GM18909 (cell line): Measurements from ENCODE around the gene SPRR5.

Experiments
- ATAC-seq: cut with Tn5 transposase; IDR thresholded peaks from one replicate; pipeline ENCODE4 v1.9.1; 2021; ENCODE audit warnings: mild to moderate bottlenecking; ENCODE audit not compliant: unreplicated experiment, poor library complexity

The SPRR5 gene

DNA sequence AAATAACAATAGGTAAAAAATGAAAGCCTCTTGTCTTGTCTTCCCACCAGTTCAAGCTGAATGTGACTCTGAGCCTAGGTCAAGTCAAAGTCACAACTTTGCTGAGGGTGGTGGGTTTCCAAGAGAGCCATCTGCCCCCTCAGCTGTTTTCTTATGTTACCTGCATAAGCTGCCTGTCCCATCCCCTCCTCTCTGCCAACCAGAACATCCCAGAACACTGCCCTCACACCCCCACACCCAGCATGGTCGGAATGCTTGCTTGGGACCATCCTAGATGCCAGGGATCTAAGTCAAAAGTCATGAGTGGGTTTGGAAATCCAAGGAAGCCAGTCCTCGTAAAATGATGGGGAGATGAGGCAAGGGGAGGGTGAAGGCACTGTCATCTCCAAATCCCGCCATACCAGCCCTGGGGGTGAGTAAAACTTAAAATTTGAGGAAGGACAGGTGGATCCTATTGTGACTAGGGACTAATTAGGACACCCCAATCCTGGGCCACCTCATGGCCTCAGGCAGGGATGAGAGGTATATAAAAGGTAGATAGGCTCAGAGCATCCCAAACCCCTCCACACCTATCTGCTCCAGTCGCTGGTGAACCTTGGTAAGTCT, at the start of gene SPRR5:
Gene SPRR5, plus strand, starts transcription at position 556 of the 606 bp plus-strand sequence. CDS start 1,349 bp downstream, outside the sequence.
- no peak for ATAC-seq

GRCh38 chr1:152899027-152899426, 48.0 kb upstream of the SPRR5 start:
- no peak for ATAC-seq

DNA sequence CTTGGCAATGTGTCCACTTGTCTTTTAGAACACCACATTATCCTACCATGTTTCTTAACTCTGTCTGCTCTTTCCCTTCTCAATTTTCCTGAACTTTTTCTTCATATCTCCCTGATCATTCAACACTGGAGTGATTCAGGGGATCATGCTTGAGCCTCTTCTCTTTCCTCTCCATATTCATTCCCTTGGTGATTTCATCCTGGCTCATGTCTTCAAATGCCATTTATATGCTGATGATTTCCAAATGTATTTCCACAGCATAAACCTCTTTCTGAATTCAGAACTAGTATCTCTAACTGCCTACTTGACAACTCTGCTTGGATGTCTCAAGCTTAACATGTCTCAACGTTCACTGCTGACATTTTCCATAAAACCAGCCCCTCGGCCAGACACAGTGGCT, 47.1 kb upstream of the SPRR5 start:
- no peak for ATAC-seq

DNA sequence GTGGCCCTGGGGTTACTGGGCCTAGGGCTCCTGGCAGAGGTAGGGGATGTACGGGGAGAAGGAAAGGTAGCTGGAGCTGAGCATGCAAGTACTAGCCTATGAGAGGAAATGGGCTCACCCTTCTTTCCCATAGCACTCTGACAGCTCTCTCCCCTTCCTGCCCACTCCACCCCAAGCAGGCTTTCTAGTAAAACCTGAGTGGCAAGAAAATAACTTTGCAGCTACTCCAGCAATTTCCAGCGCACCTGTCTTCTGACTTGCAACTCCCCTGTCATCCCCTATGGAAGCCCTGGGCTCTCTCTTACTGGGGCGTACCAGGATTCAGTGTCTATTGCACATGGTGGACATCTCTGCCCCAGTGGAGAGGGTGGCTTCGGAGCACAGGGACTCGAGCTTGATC, 45.4 kb upstream of the SPRR5 start:
- ATAC-seq, result no peak

GRCh38 chr1:152902636-152903035, 44.4 kb upstream of the SPRR5 start:
- no peak for ATAC-seq

- ATAC-seq, result no peak
These were observed 42.1 kb upstream of the SPRR5 start for GRCh38 chr1:152904688-152905440.

DNA sequence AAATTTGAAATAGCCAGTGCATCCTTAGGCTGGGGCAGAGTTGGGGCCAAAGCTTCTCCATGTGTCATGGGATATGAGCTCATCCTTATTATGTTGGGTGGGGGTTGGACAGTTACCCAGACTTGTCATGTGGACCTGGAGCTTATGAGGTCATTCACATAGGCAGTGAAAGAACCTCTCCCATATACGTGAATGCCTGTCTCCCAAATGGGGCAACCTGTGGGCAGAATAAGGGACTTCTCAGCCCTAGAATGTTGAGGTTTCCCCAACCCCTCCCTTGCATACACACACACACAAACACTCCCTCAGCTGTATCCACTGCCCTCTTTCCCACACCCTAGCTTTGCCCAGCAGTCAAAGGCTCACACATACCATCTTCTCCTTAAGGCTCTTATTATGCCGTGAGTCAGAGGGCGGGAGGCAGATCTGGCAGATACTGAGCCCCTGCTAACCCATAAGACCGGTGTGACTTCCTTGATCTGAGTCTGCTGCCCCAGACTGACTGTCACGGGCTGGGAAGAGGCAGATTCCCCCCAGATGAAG, 40.9 kb upstream of the SPRR5 start:
- ATAC-seq, result no peak

- no peak for ATAC-seq
These were observed 39.1 kb upstream of the SPRR5 start, which contains the start of gene IVL for GRCh38 chr1:152907686-152908601. TSS of gene IVL (plus strand) at chr1:152908546. CDS start at chr1:152909798, 1,252 bp downstream.

- no peak for ATAC-seq
These were observed 37.8 kb upstream of the SPRR5 start for GRCh38 chr1:152909206-152909605.

GRCh38 chr1:152912471-152912870, 34.5 kb upstream of the SPRR5 start:
- no peak for ATAC-seq

DNA sequence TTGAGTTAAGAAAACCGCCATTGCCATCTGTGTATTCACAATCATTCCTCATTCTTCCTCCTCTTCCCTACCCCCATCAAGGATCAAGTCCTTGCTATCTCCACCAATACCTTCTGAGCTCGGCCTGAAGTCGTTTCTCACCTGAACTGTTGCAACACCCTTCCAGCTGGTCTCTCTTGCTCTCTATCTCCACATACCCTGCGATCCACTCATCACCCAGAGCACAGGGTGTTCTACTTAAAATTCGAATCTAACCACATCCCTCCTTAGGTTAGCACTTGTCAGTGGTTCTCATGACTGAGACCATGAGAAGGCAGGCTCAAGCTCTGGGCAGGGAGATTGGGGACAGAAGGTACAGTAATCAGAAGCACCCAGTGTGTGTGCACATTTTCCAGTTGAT, 34.1 kb upstream of the SPRR5 start:
- ATAC-seq, result no peak

- ATAC-seq, result no peak
These were observed 29.2 kb upstream of the SPRR5 start for GRCh38 chr1:152917794-152918193.

DNA sequence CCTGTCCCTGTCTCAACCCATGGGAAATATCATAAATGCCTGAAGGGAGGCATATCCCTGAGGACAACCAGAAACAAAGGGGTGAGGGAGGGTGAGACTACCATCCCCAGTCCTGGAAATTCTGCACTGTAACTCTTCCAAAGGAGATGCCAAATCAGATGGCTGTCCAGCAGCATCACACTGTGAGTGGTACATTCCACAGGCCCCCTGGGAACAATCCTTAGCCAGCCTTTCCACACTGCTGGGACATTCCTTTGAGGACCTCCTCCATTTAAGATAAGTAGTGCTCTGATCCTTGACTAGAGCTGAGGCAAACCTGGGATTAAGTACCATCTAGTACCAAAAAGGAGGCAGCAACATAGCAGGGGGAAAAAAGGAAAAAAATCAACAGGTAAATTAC, 27.9 kb upstream of the SPRR5 start:
- no peak for ATAC-seq

DNA sequence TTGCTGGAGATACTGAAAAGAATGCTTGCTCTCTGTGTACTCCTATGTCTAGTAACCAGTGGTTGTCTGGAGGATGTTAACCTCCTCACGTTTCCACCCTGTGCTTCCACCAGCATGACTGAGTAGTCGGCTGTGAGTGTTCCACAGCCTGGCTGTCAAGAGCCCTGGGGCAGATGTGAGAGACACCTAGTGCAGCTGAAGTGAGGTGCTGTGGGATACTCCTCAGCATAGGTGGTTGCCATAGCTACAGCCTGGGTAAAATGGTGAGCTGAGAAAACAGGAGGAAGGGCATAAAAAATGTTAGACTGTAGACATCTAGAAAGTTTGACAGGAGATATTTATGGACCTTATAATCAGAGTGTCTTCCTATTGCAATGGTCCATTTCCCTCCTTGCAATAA, 22.8 kb upstream of the SPRR5 start:
- ATAC-seq, result no peak

DNA sequence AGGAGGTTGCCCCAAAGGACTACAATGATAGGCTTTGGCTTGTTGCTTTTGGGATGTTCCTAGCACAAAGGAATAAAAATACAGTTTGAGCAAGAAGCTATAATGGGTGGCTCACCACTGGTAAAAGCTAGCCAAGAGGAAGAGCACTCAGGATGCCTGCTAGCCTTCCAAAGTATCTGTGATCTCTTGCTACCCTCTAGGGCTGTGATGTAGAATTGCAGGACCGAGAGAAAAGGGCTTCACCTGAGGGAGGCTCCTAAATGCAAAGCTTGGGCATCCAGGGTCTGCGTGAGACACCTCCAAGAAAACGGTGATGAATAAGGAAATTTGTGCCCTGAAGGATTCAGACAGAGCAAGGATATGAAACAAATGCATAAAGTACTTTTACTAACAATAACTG, 20.9 kb upstream of the SPRR5 start:
- no peak for ATAC-seq

- ATAC-seq, result no peak
These were observed 18.3 kb upstream of the SPRR5 start for GRCh38 chr1:152928671-152929070.

DNA sequence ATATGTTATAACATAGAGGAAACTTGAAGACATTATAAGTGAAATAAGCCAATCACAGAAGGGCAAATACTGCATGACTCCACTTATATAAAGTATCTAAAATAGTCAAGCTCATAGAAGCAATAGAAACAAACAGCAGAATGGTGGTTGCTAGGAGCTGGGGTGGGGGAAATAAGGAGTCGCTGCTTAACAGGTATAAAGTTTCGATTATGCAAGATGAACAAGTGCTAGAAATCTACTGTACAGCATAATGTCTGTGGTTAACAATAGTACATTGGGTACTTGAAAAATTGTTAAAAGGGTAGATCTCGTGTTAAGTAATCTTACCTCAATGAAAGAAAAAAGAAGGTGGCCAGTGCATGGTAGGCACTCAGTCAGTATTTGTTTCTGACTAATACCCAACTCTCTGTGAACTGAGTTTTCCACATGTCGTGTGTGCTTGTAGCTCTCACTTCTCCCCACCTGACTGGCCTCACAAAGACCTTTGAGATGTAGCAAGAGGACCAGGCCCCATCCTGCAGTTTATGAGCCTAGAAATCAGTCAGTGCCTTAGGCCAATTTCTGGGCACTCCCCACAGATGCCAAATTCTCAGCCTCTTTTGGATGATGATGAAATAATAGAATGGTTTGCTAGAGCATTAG, 14.7 kb upstream of the SPRR5 start:
- no peak for ATAC-seq

- ATAC-seq, result no peak
These were observed 13.8 kb upstream of the SPRR5 start for GRCh38 chr1:152933196-152933595.

- ATAC-seq, result no peak
These were observed 6.4 kb upstream of the SPRR5 start for GRCh38 chr1:152940614-152941013.

DNA sequence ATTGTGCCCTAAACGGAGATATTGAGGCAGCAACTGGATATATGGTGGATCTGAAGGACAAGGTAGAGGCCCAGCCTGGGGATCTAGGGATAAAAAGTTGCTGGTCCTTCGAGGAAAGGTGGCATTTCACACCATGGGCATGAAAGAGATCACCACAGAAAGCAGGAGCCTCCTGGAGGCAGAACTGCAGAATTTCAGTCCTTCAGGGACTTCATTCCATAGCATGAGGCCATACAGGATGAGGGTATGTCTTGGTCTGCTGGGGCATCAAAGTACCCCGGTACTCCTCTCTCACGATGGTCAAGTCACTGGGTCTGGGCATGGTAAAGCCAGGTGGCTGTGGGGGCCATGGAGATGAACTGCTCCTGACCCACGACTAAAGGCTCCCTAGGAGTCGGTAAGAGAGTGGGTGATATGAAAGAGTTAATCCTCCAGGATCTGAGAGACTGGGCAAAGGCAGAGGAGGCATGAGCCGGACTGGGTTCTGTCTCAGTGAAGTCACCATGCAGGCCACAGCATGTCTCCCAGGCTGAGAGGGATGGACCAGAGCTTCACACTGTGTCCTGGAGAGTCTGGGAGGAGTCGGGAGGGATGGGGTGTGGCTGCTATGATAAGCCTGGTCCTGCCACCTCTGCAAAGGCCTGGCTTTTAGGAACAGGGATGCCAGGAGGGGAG, 5.8 kb upstream of the SPRR5 start:
- no peak for ATAC-seq
